RKO (cell line): ENCODE data around the gene SPHK1.

Source experiments
- DNase-seq: peaks from one replicate; pipeline ENCODE4 v3.0.0-alpha.2; 2016; ENCODE audit warnings: low spot score

Gene SPHK1

GRCh38 chr17:76433693-76434092 is 49.3 kb downstream of the SPHK1 start:
- DNase-seq: no peak

- DNase-seq: no peak
Observed at GRCh38 chr17:76434870-76435269, 50.5 kb downstream of the SPHK1 start.

GRCh38 chr17:76435751-76436150 is 51.3 kb downstream of the SPHK1 start:
- no peak for DNase-seq
